Lung (tissue), 12 donors: ENCODE measurements around the gene KRT7. TPM values are rescaled to one million over a fixed set of nuclear protein-coding genes. Genes with fewer than 3 reads are reported as not detected.

Source experiments
- ATAC-seq: fragments of 200-7000 bp; cut with Tn5 transposase; one replicate; pipeline ENCODE4 v1.9.1; 2020; ENCODE audit warnings: moderate number of reproducible peaks; ENCODE audit not compliant: insufficient read depth, low FRiP score
- DNase-seq, 3 donors: peaks; one replicate each; pipeline ENCODE4 v3.0.0-alpha.2; 2013 to 2017
- H3K27ac ChIP-seq, 2 donors: one replicate each; pipeline ENCODE4 v1.5.1; 2013; ENCODE audit warnings: mild to moderate bottlenecking in 2 of 2, moderate library complexity in 2 of 2, control low read depth in 1 of 2, inconsistent platforms in 1 of 2, low read depth in 1 of 2, low read length in 1 of 2
- H3K27me3 ChIP-seq, 3 donors: one replicate each; pipeline ENCODE4 v1.5.1; 2013; ENCODE audit warnings: low read length in 2 of 3; ENCODE audit not compliant: control insufficient read depth in 3 of 3, insufficient read depth in 3 of 3
- H3K36me3 ChIP-seq, 4 donors: one replicate each; pipeline ENCODE4 v1.5.1; 2013; ENCODE audit warnings: low read length in 4 of 4, mild to moderate bottlenecking in 1 of 4, moderate library complexity in 1 of 4; ENCODE audit not compliant: control insufficient read depth in 4 of 4, insufficient read depth in 4 of 4
- H3K4me1 ChIP-seq, 5 donors: one replicate each; pipeline ENCODE4 v1.5.1; 2013; ENCODE audit warnings: low read length in 5 of 5, mild to moderate bottlenecking in 2 of 5, moderate library complexity in 1 of 5; ENCODE audit not compliant: control insufficient read depth in 5 of 5, insufficient read depth in 5 of 5
- H3K4me3 ChIP-seq: one replicate; pipeline ENCODE4 v1.5.1; 2013; ENCODE audit warnings: mild to moderate bottlenecking, control low read depth, moderate library complexity
- H3K9ac ChIP-seq, 2 donors: one replicate each; pipeline ENCODE4 v1.5.1; 2013; ENCODE audit warnings: low read length in 2 of 2, control low read depth in 1 of 2; ENCODE audit not compliant: insufficient read depth in 1 of 2
- H3K9me3 ChIP-seq, 4 donors: one replicate each; pipeline ENCODE4 v1.5.1; 2013; ENCODE audit warnings: low read length in 3 of 4, mild to moderate bottlenecking in 1 of 4, moderate library complexity in 1 of 4; ENCODE audit not compliant: control insufficient read depth in 4 of 4, insufficient read depth in 3 of 4
- CTCF ChIP-seq: IDR thresholded peaks from 2 replicates; pipeline ENCODE4 v1.5.1; 2012; ENCODE audit warnings: mild to moderate bottlenecking; ENCODE audit errors: control extremely low read depth, extremely low read depth
- WGBS, 2 donors: extraction: QIAGEN DNeasy Blood & Tissue Kit; methylation state at CpG; one replicate each; pipeline ENCODE4 v1.1.7; 2013; 5-methylcytosine and 5-hydroxymethylcytosine counted together
- polyA plus RNA-seq, 2 donors: library from polyadenylated mRNA; stranded (reverse); fragments of 200-250 nt; gene quantifications; one replicate each; pipeline ENCODE4 v1.2.1, GENCODE V29; 2013
- total RNA-seq, 2 donors: library from RNA; depleted of rRNA in 1 of 2; stranded (reverse); fragments of >200 nt in 1 of 2; gene quantifications; one replicate each; pipeline ENCODE4 v1.2.1, GENCODE V29; 2014 to 2021
- donor health status: control.
- donor health status: control.
- donor health status: Bipolar disorder and iron deficiency.
- donor health status: healthy.
- donor health status: DM: yes; HTN: yes; CAD: no.

The KRT7 gene
- total and polyA plus RNA-seq, 4 donors, result 33.6 to 1,415 (median 1,306) TPM

GRCh38 chr12:52184813-52185212 is 48.2 kb upstream of the KRT7 start:
- Histone ChIP-seq H3K9ac (no peak overlapping the region), H3K36me3 (no peaks in the 10 kb centered on the region), H3K4me3 (no peak overlapping the region), H3K27ac (peak overlapping the region in 1 of 2 donors; percentile 36), H3K27me3 (no peaks in the 10 kb centered on the region), H3K4me1 (peaks cover 0 to 23% (median 5%) of the 10 kb centered on the region in 5 donors), H3K9me3 (no peaks in the 10 kb centered on the region)
- no peak for DNase-seq
- no peak for TF ChIP-seq CTCF
- no peak for ATAC-seq
- 54 to 62% methylated on average over 6 of the region's 6 CpGs for WGBS, 2 donors

GRCh38 chr12:52185400-52185967 is 47.6 kb upstream of the KRT7 start:
- DNase-seq, result no peak
- no peak overlapping the region for H3K9ac ChIP-seq
- WGBS, 2 donors, result 90% methylated on average over 16 of the region's 16 CpGs
- no peak for ATAC-seq
- no peak overlapping the region for H3K4me3 ChIP-seq
- no peaks in the 10 kb centered on the region for H3K27me3 ChIP-seq
- TF ChIP-seq CTCF, result no peak
- no peaks in the 10 kb centered on the region for H3K9me3 ChIP-seq
- H3K36me3 ChIP-seq, result no peaks in the 10 kb centered on the region
- peaks cover 0 to 23% (median 5%) of the 10 kb centered on the region in 5 donors for H3K4me1 ChIP-seq
- peak overlapping the region in 1 of 2 donors; percentile 21 for H3K27ac ChIP-seq

GRCh38 chr12:52186118-52186840 is 46.8 kb upstream of the KRT7 start:
- H3K27ac ChIP-seq, result peak overlapping the region in 1 of 2 donors; percentile 41
- WGBS, 2 donors, result 71 to 88% methylated on average over 8 of the region's 8 CpGs
- ATAC-seq, result no peak

More at GRCh38 chr12:52186118-52186840, 46.8 kb upstream of the KRT7 start:
- Histone ChIP-seq H3K9me3 (no peaks in the 10 kb centered on the region), H3K4me3 (no peak overlapping the region), H3K36me3 (no peaks in the 10 kb centered on the region), H3K27me3 (no peaks in the 10 kb centered on the region), H3K9ac (no peak overlapping the region), H3K4me1 (peaks cover 0 to 23% (median 5%) of the 10 kb centered on the region in 5 donors)
- TF ChIP-seq CTCF, result no peak
- no peak for DNase-seq
